Activated gamma-delta T cell treated with Interleukin-2 at 50 U/mL for 16 hours (primary cell): ENCODE data around the gene GGT1.
"Not testable (repeated sequence)": the region's sequence is repeated elsewhere in the genome, so short reads cannot be mapped to it uniquely, and the experiment has no call there.

Experiments
- DNase-seq: peaks from one replicate; pipeline ENCODE4 v3.0.0-alpha.2; 2020

Gene GGT1

DNA sequence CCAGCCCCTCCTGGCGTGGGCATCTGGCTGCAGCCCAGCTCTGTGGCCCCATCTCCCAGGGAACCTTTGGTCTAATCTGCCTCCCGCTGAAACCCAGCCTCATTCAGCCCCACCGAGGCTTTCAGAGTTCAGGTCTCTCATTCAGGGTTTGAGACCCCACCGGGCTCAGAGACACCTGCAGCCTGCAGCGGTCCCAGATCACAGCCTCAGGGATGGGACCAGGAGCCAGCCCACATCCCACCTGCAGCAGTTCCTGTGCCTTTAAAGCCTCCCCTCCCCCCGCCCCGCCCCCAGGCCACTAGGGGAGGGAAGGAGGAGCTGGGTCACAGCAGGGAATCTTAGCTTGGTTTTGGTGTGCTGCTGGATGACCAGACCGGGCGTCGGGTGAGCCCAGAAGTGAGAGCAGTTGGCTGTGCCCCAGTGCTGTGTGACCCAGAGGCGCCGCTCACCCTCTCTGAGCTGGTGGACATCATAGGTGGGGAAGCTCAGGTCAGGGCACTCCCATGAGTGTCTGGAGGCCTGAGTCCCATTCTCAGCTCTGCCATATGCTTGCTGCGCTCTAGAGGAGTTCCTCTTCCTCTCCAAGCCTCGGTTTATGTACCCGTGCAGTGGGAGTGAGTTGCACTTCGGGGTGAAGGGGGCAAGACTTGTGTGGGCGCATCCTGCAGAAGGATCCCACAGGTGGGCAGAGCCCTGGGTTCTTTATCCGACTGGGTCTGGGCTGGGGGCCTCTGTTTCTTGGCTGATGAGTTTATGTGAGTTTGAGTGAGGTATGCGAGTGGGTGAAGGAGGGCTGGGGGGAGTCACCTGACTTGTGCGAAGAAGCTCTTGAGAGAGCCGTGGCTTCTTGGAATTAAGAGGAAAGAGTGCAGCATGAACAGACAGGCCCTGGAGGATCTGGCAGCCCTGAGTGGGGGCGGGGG lies at the start of gene GGT1:
GGT1 (plus strand) TSS at position 347 of the 923 bp plus-strand sequence. CDS start 7,889 bp downstream, outside the sequence.
- not testable (repeated sequence) for DNase-seq

DNA sequence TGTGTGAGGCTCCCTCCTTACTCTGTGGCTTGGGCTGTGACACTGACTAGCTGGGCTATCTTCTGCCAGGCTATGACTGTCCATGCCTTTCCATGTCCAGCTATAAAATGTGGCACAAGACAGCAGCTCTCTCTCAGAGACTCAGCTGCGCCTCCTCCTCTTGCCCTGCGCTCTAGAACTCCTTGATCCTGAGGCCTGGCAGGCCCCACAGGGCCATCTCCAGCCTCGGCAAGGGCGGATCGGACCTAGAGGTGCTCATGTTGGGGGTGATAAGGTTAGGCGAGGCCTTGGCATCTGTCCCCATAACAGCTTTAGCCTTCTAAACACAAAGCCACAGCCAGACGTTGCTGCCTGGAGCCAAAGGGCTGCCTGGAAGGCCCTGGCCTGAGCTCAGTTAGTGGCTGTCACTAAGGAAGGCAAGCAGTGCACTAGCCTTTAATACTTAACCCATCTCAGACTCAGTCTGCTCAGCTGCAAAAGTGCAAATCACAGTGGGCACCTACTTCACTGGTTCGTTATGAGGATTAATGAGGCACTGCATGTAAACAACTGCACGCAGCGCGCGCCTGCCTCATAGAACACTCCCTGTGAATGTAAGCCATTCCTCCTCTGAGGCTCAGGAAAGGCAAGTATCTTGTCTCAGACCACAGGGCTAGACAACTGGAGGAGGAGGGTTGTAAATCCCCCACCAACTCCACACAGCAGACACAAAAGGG lies 49.2 kb upstream of the GGT1 start:
- DNase-seq, result no peak

DNA sequence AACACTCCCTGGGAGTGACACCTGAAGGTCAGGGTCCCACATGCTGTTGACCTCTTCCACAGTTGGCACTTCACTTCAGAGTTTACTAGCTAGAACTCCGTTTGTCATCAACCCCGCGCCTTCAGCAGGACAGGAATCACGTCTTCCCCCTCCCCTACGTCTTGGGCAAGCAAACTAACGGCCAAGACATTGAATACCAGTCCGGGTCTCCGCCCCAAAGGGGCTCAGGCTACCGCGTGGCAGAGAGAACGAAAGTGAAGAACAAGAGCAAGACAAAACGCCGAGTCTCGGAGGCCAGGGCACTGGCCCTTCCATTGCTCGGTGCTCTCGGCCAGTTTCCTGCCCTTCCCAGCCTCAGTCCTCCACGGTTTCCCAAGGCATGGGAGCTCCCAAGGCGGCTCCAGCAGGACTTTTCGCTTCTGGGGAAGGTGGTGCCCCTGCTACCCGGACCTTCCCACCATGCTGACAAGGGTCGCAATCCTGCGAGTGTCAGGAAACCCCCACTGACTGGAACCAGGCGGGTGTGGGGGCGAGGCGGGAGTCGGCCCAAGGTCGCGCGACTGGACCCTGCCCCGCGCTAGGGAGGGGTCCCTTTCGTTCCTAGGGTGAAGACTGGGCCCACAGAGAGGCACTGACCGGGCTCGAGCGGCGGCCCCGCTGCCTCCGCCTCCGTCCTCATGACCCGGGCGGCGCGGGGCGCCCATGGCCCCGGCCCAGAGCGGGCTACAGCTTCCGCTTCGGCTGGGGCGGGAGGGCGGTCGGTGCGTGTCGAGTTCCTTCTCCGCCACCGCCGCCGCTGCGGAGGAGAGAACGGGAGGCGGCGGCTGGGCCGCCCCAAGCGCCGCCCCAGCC lies 48.5 kb upstream of the GGT1 start, which contains the start of gene GUCD1:
GUCD1 (minus strand) TSS at position 826 of the 852 bp plus-strand sequence; CDS start at position 679, 147 bp downstream.
- peak; percentile 9 for DNase-seq

DNA sequence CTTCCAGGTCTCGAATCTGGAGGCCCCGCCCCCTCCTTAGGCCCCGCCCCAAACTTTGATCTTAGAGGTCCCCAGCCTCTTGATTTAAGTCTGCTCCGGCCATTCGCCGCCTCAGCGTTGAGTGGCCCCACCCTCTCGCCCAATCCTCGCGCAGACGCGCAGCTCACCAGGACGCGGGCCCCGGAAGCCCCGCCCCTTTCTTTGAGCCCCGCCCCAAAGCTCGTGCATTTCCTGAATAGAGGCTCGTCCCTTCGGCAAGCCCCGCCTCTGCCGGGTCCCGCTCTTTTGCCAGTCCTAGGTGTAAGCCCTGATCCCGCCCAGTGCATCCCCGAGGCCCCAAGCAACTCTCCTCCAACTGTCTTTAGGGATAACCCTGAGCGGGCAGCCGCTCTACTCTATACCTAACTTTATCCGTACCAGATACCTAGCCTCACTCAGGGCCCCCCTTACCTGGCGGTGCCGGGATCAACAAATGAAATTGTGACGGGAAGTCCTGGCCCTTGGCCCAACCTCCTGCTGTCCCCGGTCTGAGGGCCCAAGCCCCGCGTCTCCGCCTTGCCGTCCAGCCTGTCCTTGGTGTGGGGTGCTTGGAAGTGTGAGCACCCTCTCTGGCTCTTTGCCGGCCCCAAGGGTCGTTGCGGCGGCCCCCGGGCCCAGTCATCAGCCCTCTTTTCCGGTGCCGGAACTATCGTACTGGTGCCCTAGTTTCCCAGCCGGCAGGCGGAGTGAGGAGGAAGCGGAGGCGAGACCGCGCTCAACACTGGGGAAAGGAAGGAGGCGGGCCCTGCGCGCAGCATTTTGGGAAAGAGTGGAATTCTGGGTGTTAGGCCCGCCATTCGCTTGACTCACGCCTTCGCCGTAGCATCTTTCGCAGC lies 47.6 kb upstream of the GGT1 start, which contains the start of gene SNRPD3:
SNRPD3 (plus strand) TSS at position 835 of the 875 bp plus-strand sequence. CDS start 1,676 bp downstream, outside the sequence.
- DNase-seq, result peak; percentile 100

DNA sequence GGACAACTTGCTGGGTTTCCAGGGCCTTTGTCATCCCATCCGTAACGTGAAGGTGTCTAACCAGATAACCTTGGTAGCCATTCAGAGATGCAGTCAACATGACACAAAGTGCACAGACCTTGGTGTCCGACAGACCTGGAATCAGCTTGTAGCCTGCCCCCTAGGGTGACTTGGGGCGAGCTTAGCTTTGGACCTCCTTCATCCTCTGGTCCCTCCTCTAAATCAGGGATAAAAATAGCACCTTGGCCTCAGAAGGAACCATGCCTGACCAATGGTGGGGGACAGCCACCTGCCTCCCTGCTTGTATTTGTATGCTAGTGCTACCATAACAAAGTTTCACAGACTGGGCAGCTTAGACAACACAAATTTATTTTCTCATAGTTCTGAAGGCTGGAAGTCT lies 43.5 kb upstream of the GGT1 start:
- no peak for DNase-seq

DNA sequence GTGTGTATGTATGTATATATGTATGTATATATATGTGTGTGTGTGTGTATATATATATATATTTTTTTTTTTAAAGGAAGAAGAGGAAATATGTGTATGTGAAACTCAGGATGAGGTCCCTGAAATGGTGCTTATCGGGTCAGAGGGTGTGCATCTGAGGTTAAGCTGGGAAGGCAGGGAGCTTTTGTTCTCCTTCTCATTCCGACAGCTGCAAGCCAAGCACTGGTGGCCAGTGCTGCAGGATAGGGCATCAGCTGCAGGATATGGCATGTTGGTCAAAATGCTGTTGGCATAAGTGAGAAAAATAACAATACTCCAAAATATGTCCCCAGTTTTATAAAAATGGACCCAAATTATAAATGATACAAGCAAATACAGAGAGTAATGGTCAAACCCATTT lies 39.7 kb upstream of the GGT1 start:
- no peak for DNase-seq

DNA sequence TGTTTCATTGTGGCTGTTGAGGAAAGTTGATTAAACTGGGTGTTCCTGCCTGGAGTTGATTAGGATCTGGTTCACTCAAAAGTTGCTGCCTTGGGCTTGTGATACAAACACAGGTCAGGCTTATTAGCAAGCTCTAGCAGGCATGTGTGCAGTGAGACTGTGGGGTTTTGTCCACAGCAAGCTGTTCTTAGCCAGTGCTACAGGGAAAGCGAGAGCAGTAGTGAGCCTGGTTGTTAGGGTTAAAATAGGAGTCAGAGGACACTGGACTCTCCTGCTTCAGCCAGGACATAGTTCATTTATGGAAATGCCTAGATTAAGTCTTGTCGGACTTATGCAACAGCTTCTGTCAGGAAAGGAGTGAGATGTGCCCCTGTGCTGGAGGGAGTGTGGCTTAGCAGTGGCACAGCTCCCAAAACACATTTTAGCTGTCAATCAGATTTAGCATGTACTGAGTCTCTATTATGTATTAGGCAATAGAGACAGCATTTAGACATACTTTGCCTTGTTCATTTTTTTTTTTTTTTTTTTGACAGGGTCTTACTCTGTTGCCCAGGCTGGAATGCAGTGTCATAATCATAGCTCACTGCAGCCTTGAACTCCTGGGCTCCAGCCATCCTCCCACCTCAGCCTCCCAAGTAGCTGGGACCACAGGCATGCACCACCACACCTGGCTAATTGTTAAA lies 38.5 kb upstream of the GGT1 start:
- DNase-seq, result no peak

DNA sequence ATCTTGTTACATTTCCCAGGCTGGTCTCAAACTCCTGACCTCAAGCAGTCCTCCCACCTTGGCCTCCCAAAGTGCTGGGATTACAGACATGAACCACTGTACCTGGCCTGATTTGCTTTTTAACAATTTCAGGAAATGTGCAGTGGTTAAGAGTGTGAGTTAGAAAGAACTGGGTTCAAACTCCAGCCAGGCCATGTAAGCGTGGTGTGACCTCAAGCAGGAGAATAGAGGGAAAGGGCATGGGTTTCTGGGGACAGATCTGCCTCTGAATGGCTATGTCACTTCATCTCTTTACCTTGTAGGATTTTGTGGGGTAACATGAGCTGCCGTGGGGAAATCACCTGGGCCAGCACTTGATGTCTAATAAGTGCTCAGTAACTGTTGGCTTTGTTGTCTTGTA lies 37.9 kb upstream of the GGT1 start:
- no peak for DNase-seq

DNA sequence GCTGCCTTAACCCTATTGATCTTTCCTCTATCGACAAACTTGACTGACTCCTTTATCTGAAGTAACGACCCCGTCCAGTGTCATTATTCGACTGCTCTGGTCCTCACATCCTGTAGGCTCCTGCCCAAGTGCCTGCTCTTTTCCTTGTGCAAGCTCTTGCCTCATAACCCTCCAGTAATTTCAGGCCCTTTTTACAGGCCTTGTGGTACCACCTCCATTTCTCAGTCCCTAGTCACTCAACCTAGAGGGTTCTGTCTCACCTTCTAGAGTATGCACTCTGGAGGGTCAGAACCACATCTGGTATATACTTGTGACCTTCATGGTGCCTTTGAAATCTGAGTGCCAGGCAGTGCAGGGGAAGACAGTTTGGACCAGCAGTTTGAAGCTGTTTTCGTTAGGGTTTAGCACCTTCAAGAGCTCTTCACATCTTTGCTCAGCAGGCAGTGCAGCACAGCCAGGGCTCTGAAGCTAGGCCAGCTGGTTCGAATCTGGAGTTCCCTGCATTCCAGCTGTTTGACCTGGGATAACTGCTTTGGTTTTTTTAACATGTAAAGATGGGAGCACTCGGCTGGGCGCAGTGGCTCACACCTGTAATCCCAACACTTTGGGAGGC lies 36.0 kb upstream of the GGT1 start:
- no peak for DNase-seq

DNA sequence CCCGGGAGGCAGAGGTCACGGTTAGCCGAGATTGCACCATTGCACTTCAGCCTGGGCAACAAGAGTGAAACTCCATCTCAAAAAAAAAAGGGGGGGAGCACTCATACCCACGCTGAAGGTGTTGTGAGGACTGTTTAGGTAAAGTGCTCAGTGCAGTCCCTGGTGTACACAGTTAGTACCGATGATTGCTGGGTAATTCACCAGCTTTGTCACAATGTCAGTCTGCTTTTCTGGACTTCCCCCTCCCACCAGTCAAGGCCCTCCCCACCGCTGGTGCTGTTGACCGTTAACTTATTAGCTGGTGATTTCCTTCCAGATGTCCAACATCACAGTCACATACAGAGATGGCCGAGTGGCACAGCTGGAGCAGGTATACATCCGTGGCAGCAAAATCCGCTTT lies 35.3 kb upstream of the GGT1 start:
- no peak for DNase-seq

DNA sequence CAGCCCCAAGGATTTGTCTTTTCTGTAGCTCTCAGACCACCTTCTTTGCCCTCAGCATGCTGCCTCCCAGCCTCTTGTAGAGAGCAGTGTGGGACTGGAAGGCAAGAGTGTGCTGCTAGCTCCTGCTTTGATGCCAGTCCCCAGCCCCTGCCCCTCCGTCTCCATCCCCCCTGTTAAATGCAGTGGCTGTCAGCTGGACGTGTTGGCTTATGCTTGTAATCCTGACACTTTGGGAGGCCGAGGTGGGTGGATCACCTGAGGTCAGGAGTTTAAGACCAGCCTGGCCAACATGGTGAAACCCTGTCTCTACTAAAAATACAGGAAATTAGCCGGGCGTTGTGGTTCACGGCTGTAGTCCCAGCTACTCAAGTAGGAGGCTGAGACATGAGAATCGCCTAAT lies 31.7 kb upstream of the GGT1 start:
- DNase-seq, result no peak

DNA sequence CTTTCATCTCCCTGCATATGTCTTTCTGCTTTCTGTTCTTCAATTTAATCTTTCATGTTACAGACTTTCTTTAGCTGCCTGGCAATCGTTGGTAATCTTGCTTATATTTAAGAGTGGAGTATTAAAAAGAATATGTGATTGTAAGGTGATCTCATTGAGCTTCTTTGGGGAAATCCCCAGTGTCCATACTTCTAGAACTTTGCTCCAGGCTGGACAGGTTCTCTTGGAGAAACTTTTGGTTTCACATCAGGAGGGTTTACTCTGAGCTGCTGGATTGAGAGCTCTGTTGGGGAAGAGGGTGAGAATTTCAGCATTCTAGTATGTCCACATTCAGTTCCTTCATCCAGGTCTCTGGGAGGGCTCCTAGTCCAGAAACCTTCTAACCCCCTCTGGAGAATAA lies 26.2 kb upstream of the GGT1 start:
- DNase-seq, result no peak

DNA sequence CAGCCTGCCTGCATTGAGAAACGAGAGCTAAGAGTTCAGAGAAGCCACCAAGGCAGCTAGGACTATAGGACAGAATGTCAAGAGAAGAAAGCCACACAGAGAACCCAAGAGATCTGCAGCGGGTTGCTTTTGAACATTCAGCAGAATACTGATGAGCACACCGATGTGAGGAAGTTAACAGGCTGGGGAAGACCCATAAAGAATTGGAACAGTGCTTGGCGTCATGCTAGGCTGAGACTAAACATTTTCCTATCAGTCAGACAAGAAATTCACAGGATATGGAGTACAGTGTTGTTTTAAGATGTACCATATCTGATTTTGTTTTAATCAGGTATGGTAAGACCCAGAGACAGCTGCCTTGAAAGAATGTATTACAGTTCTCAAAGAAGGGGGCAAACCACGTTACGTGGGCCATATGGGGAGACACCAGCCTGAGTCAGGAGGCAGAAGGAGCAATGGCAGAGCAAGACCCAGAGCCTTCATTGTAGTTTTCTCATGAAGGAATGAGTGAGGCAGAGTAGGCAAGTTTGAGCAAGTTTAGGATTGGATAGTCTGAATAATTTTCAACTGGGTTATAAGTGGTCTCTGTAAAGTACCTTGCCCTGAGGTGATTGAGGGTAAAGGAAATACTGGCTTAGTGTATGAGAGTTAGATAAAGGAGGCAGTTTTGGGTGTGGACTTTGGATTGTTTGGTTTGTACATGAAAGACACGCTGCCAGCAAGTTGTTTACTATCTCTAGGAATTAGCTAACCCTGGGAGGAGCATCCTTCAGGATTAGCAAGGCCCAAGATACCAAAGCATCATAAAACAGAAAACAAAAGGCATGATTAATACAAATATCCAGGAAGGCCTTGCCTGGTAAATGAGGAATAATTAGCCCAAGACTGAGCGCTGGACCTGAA lies 24.4 kb upstream of the GGT1 start:
- no peak for DNase-seq

DNA sequence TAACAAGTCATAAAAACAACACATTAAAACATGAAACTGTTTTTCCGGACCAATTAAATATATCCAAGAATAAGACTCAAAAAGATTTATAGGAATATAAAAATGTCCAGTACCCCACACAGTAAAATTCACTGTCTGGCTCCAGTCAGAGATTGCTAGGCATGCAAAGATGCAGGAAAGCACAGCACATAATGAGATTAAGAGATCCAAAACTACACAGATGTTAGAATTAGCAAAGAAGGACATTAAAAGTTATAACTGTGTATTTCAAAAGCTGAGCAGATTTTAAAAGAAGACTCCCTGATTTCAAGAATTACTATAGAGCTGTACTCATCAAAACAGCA lies 23.8 kb upstream of the GGT1 start:
- DNase-seq, result no peak

DNA sequence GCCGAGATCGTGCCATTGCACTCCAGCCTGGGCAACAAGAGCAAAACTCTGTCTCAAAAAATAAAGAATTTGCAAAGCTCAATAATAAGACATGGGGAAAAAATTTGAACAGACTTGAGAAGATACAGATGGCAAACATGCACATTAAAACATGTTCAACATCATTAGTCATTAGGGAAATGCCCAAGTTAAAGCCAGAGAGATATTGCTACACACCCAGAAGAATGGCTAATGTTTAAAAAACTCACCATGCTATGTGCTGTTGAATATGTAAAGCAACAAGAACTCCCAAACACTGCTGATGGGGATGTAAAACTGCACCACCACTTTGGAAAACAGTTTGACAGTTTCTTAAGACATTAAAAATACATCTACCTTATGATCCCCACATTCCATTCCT lies 22.7 kb upstream of the GGT1 start:
- DNase-seq, result no peak

DNA sequence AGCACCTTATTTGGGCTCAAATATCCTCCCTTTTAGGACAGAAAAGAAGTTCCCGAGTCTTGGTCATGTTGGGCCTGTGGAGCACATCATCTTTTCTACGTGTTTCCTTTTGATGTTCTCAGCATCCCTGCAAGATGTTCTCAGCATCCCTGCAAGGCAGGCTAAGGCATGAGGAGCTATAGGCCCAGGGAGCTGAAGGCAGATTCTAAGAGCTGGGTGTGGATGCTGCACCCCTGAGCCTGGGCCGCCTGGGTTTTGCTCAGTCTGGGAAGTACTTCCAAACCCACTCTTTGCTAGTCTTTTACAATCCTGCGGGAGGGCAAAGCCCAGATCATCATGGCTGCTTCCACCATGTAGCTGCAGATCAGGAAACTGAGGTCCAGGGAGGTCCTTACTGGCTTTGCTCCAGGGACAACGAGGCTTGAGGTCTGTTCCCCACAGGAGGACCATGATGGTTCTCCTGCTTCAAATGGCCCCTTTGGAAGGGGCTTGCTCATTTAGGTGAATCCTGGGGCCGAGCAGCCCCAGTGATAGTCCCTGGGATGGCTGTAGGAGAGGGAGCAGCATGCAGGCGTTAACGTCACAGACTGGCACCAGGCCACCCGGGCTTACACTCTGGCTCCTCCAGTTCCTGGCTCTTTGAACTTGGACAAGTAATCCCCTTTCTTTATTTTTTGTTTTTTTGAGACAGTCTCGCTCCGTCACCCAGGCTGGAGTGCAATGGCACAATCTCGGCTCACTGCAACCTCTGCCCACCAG lies 20.8 kb upstream of the GGT1 start:
- DNase-seq, result no peak

DNA sequence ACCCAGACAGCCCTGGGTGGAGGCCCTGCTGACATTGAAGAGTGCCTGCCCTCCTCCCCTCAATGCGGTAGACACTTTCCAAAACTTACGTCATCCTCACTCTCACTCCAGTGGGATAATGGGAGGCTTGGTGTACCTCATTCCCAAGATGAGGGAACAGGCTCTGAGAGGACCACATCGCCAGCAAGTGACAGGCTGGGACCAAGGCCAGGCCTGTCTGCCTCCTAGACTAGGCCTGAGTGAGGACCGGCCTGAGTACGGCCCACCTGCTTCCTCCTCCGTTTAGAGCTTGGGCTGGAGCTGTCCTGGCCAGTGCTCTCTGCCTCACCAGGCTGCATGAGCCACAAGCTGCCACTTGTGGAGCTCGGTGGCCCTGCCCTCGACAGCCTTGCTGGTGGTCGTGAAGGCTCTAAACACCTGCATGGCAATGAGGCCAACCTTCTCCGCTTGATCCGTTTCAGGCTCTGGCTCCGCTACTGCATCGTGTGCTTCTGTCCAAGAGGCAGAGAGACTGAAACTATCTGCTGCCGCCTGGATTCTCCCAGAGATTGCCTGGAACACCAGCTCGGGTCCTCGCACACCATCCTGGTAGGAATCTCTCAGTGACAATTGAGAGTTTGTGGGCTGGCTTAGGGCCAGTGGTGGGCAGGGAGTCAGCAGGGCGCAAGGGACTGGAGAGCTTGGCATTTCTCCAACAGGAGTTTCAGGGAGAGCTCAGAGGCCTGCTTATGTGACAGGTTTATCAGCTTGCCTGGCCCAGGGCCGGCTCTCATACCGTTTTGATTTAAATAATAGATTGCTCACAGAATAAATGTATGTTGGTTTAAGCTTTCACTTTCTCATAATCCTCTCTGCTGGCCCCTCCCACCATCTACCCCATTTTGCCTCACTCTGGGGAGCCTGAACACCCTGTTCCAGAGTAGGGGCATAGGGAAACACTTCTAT lies 19.5 kb upstream of the GGT1 start:
- DNase-seq, result no peak
